Measurements from ENCODE around the gene WDR88.

The WDR88 gene, protein sequence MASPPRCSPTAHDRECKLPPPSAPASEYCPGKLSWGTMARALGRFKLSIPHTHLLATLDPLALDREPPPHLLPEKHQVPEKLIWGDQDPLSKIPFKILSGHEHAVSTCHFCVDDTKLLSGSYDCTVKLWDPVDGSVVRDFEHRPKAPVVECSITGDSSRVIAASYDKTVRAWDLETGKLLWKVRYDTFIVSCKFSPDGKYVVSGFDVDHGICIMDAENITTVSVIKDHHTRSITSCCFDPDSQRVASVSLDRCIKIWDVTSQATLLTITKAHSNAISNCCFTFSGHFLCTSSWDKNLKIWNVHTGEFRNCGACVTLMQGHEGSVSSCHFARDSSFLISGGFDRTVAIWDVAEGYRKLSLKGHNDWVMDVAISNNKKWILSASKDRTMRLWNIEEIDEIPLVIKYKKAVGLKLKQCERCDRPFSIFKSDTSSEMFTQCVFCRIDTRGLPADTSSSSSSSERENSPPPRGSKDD

GRCh38 chr19:33132021-33132420 is at the start of gene WDR88:
WDR88 (plus strand) TSS chr19:33132114; CDS start chr19:33132170, 56 bp downstream.
- DNase-seq (ENCODE audit: low read depth) = no peak
- TF ChIP-seq CTCF (IDR thresholded peaks at IDR 0.05; ENCODE audit: low read depth, low read length, missing control alignments) = no peak
- no peak within 1 kb of the TSS for H3K4me3 ChIP-seq (ENCODE audit: low read depth, low read length)

DNA sequence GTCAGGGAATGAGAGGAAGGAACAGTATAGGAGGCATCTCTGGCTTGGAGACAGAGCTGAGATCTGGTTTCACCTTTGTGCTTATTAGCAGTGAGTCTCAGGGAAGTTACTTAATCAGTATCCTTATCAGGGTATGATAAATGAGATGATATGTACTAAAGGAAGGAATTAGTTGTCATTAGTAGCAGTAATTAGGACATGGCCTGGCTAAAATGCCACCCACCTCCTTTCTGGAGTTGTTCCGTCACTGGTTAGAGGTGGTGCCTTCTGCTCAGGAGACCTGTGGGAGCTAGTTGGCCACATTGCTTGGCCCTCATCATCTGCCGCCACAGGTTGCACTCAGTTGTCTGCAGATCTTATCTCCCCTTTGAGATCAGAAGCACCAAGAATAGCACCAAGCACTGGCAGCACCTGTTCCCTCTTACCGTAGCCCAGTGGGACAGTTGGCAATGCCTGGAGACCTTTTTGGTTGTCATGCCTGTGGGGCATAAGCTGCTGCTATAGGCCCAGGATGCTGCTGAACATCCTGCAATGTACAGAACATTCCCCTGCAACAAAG is 46.3 kb upstream of the WDR88 start:
- no peak for DNase-seq (ENCODE audit: low read depth)
- TF ChIP-seq CTCF (IDR thresholded peaks at IDR 0.05; ENCODE audit: low read depth, low read length, missing control alignments) = no peak
- no peak overlapping the region for H3K4me3 ChIP-seq (ENCODE audit: low read depth, low read length)

DNA sequence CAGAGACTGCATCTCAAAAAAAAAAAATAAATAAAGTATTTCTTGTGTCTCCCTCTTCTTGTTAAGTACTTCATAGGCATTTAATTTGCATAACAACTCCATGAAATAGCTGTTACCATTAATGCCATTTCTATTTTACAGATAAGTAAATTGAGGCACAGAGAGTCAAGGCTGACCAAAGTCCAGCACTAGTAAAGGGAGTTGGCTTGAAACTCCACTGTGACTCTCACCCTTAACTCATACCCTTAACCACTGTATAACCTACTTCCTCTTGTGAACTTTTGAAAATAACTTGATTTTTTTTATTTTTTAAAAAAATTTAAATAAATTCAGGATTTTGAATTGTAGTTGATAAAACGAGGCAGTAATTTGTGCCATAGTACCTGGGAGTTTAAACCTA is 45.0 kb upstream of the WDR88 start:
- TF ChIP-seq CTCF (IDR thresholded peaks at IDR 0.05; ENCODE audit: low read depth, low read length, missing control alignments) = no peak
- H3K4me3 ChIP-seq (ENCODE audit: low read depth, low read length) = no peak overlapping the region
- DNase-seq (ENCODE audit: low read depth) = no peak

GRCh38 chr19:33089010-33089409 is 42.9 kb upstream of the WDR88 start:
- no peak for TF ChIP-seq CTCF (IDR thresholded peaks at IDR 0.05; ENCODE audit: low read depth, low read length, missing control alignments)
- no peak for DNase-seq (ENCODE audit: low read depth)
- H3K4me3 ChIP-seq (ENCODE audit: low read depth, low read length) = no peak overlapping the region

- H3K4me3 ChIP-seq (ENCODE audit: low read depth, low read length) = no peak overlapping the region
- no peak for TF ChIP-seq CTCF (IDR thresholded peaks at IDR 0.05; ENCODE audit: low read depth, low read length, missing control alignments)
- DNase-seq (ENCODE audit: low read depth) = no peak
These were observed 41.7 kb upstream of the WDR88 start for GRCh38 chr19:33090179-33090578.

- H3K4me3 ChIP-seq (ENCODE audit: low read depth, low read length) = no peak overlapping the region
- DNase-seq (ENCODE audit: low read depth) = no peak
- no peak for TF ChIP-seq CTCF (IDR thresholded peaks at IDR 0.05; ENCODE audit: low read depth, low read length, missing control alignments)
These were observed 38.3 kb upstream of the WDR88 start for GRCh38 chr19:33093420-33094210.

Measured in GM12864 (cell line).